GM23248 (cell line): ENCODE results near the gene SYNDIG1L.

Source experiments
- EZH2 ChIP-seq: fragments of 200-600 bp; sonication (generic); IDR thresholded peaks from 2 replicates; pipeline ENCODE4 v1.6.1; 2018; ENCODE audit warnings: antibody characterized with exemption, mild to moderate bottlenecking; ENCODE audit not compliant: insufficient read depth, poor library complexity, severe bottlenecking
- EZH2phosphoT487 ChIP-seq: fragments of 200-600 bp; sonication (generic); IDR thresholded peaks from 2 replicates; pipeline ENCODE4 v1.6.1; 2018; ENCODE audit warnings: antibody characterized with exemption, moderate library complexity, mild to moderate bottlenecking, low read depth; ENCODE audit not compliant: insufficient read depth

DNA sequence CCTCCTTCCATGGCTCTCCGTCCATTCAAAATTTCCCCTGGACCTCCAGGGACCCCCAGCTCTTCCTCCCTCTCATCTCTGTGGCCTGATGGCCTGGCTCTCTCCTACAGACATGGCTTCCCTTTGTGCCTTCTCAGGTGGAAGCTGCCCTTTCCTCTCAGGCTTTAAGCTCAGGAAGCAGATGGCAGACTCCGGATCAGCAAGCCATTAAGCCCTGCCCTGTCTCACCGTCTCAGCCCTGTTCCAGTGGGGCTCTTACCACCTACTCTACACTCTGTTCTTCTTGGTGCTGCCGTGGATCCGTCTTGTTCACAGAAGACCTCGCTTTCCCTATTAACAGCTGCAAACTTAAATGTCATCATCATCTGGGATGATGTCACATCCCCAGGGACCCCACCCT is 34.0 kb upstream of the SYNDIG1L start:
- no peak for TF ChIP-seq EZH2phosphoT487
- TF ChIP-seq EZH2 = no peak
